H9 (cell line): ENCODE data around the gene PPFIA2. TPM values are rescaled to one million over a fixed set of nuclear protein-coding genes. Genes with fewer than 3 reads are reported as not detected.

Experiments
- DNase-seq: peaks from one replicate; pipeline ENCODE4 v3.0.0-alpha.2; 2017
- H2AFZ ChIP-seq: one replicate; pipeline ENCODE4 v1.6.1; 2013; ENCODE audit warnings: mild to moderate bottlenecking, low read length, control low read depth, moderate library complexity
- H2AK5ac ChIP-seq: 2 replicates; pipeline ENCODE4 v1.6.1; 2013; ENCODE audit warnings: low read length, control low read depth, mixed read lengths; ENCODE audit not compliant: insufficient read length
- H2BK120ac ChIP-seq: one replicate; pipeline ENCODE4 v1.6.1; 2013; ENCODE audit warnings: low read depth, mild to moderate bottlenecking, low read length, control low read depth, inconsistent platforms; ENCODE audit not compliant: poor library complexity, severe bottlenecking
- H2BK12ac ChIP-seq: 2 replicates; pipeline ENCODE4 v1.6.1; 2013; ENCODE audit warnings: low read length, control low read depth, mixed read lengths, low read depth; ENCODE audit not compliant: insufficient read length
- H2BK15ac ChIP-seq: 2 replicates; pipeline ENCODE4 v1.6.1; 2013; ENCODE audit warnings: low read depth, low read length, control low read depth
- H2BK20ac ChIP-seq: one replicate; pipeline ENCODE4 v1.6.1; 2013; ENCODE audit warnings: low read depth, mild to moderate bottlenecking, low read length, control low read depth, inconsistent platforms; ENCODE audit not compliant: poor library complexity, severe bottlenecking
- H2BK5ac ChIP-seq: 2 replicates; pipeline ENCODE4 v1.6.1; 2013; ENCODE audit warnings: low read length, control low read depth, mixed read lengths; ENCODE audit not compliant: insufficient read length
- H3K14ac ChIP-seq: 2 replicates; pipeline ENCODE4 v1.6.1; 2013; ENCODE audit warnings: low read length, control low read depth; ENCODE audit not compliant: insufficient read depth
- H3K18ac ChIP-seq: 2 replicates; pipeline ENCODE4 v1.6.1; 2013; ENCODE audit warnings: low read depth, mild to moderate bottlenecking, mixed read lengths, low read length, control low read depth; ENCODE audit not compliant: insufficient read length
- H3K23ac ChIP-seq: 2 replicates; pipeline ENCODE4 v1.6.1; 2013; ENCODE audit warnings: low read length, control low read depth, mixed read lengths, low read depth; ENCODE audit not compliant: insufficient read length
- H3K23me2 ChIP-seq: 2 replicates; pipeline ENCODE4 v1.6.1; 2013; ENCODE audit warnings: low read depth, mild to moderate bottlenecking, mixed read lengths, low read length, control low read depth; ENCODE audit not compliant: insufficient read length, poor library complexity, severe bottlenecking
- H3K27ac ChIP-seq: 2 replicates; pipeline ENCODE4 v1.5.1; 2013; ENCODE audit warnings: low read length, control low read depth, mixed read lengths, low read depth; ENCODE audit not compliant: insufficient read length
- H3K27me3 ChIP-seq: 2 replicates; pipeline ENCODE4 v1.6.1; 2013; ENCODE audit warnings: low read length, control low read depth, inconsistent platforms; ENCODE audit not compliant: insufficient read depth
- H3K4ac ChIP-seq: 2 replicates; pipeline ENCODE4 v1.6.1; 2013; ENCODE audit warnings: low read depth, mild to moderate bottlenecking, control low read depth, inconsistent platforms, low read length, moderate library complexity
- H3K4me1 ChIP-seq: 2 replicates; pipeline ENCODE4 v1.6.1; 2013; ENCODE audit warnings: low read length, control low read depth, inconsistent platforms; ENCODE audit not compliant: insufficient read depth
- H3K4me2 ChIP-seq: 2 replicates; pipeline ENCODE4 v1.6.1; 2013; ENCODE audit warnings: low read length, control low read depth, mixed read lengths; ENCODE audit not compliant: insufficient read length, insufficient read depth
- H3K56ac ChIP-seq: 2 replicates; pipeline ENCODE4 v1.6.1; 2013; ENCODE audit warnings: low read depth, mild to moderate bottlenecking, mixed read lengths, low read length, control low read depth; ENCODE audit not compliant: insufficient read length
- H3K79me1 ChIP-seq: 2 replicates; pipeline ENCODE4 v1.6.1; 2013; ENCODE audit warnings: low read depth, mild to moderate bottlenecking, moderate library complexity, low read length, control low read depth, inconsistent platforms; ENCODE audit not compliant: insufficient read depth, poor library complexity, severe bottlenecking
- H3K79me2 ChIP-seq: 2 replicates; pipeline ENCODE4 v1.6.1; 2013; ENCODE audit warnings: low read length, control low read depth, inconsistent platforms; ENCODE audit not compliant: insufficient read depth
- H3K9ac ChIP-seq: 2 replicates; pipeline ENCODE4 v1.6.1; 2013; ENCODE audit warnings: low read length, control low read depth, mixed read lengths; ENCODE audit not compliant: insufficient read length; ENCODE audit errors: extremely low read depth
- H3K9me3 ChIP-seq: one replicate; pipeline ENCODE4 v1.6.1; 2013; ENCODE audit warnings: low read depth, low read length, inconsistent platforms; ENCODE audit not compliant: control insufficient read depth
- H3T11ph ChIP-seq: one replicate; pipeline ENCODE4 v1.6.1; 2013; ENCODE audit warnings: mild to moderate bottlenecking, low read length, control low read depth, inconsistent platforms
- H4K20me1 ChIP-seq: one replicate; pipeline ENCODE4 v1.6.1; 2013; ENCODE audit not compliant: control insufficient read depth, insufficient read length, insufficient read depth
- H4K5ac ChIP-seq: 2 replicates; pipeline ENCODE4 v1.6.1; 2013; ENCODE audit warnings: low read depth, mild to moderate bottlenecking, mixed read lengths, low read length, control low read depth; ENCODE audit not compliant: insufficient read length
- H4K8ac ChIP-seq: replicated peaks from 2 replicates; pipeline ENCODE4 v1.6.1; 2013; ENCODE audit warnings: low read length, control low read depth, mixed read lengths, low read depth; ENCODE audit not compliant: insufficient read length
- H4K91ac ChIP-seq: 2 replicates; pipeline ENCODE4 v1.6.1; 2013; ENCODE audit warnings: low read depth, mild to moderate bottlenecking, moderate library complexity, mixed read lengths, low read length, control low read depth; ENCODE audit not compliant: insufficient read length
- H3K27ac Mint-ChIP-seq, 3 experiments: 2 replicates in 2 of 3; 3 replicates in 1 of 3; pipeline ENCODE4 v1.8.0; 2020 to 2021; ENCODE audit warnings: mixed read lengths in 3 of 3, mild to moderate bottlenecking in 1 of 3, moderate library complexity in 1 of 3
- H3K27me3 Mint-ChIP-seq: 2 replicates; pipeline ENCODE4 v1.8.0; 2021; ENCODE audit warnings: low read depth, mild to moderate bottlenecking, moderate library complexity, mixed read lengths
- H3K36me3 Mint-ChIP-seq, 3 experiments: 2 replicates in 2 of 3; 3 replicates in 1 of 3; pipeline ENCODE4 v1.8.0; 2020 to 2021; ENCODE audit warnings: low read depth in 3 of 3, mixed read lengths in 3 of 3; ENCODE audit not compliant: insufficient read depth in 1 of 3
- H3K4me1 Mint-ChIP-seq, 2 experiments: 2 replicates each; pipeline ENCODE4 v1.8.0; 2020; ENCODE audit warnings: mixed read lengths in 2 of 2
- H3K4me3 Mint-ChIP-seq, 2 experiments: 2 replicates in 1 of 2; 3 replicates in 1 of 2; pipeline ENCODE4 v1.8.0; 2020 to 2021; ENCODE audit warnings: mild to moderate bottlenecking in 2 of 2, mixed read lengths in 2 of 2, moderate library complexity in 1 of 2
- H3K9me3 Mint-ChIP-seq, 2 experiments: 2 replicates in 1 of 2; 3 replicates in 1 of 2; pipeline ENCODE4 v1.8.0; 2020; ENCODE audit warnings: mild to moderate bottlenecking in 2 of 2, mixed read lengths in 2 of 2, moderate library complexity in 1 of 2
- WGBS: extraction: QIAGEN DNeasy Blood & Tissue Kit; methylation state at CpG from one replicate; pipeline ENCODE4 v1.1.7; 2013; ENCODE audit warnings: missing lambda C conversion rate, low lambda C conversion rate, mixed read lengths; ENCODE audit not compliant: insufficient read length; ENCODE audit errors: extremely low coverage; 5-methylcytosine and 5-hydroxymethylcytosine counted together
- total RNA-seq: library from RNA; stranded (reverse); gene quantifications from 2 replicates; pipeline ENCODE4 v1.2.1, GENCODE V29; 2021
- TF ChIP-seq, protein P1 (sequence below): fragments of 200-600 bp; sonication (generic); conservative IDR thresholded peaks from 3 replicates; pipeline ENCODE4 v1.8.0; 2021; ENCODE audit warnings: antibody characterized with exemption, mild to moderate bottlenecking

The PPFIA2 gene
- total RNA-seq, 1 experiment from 2014 or later: 1.3 TPM

DNA sequence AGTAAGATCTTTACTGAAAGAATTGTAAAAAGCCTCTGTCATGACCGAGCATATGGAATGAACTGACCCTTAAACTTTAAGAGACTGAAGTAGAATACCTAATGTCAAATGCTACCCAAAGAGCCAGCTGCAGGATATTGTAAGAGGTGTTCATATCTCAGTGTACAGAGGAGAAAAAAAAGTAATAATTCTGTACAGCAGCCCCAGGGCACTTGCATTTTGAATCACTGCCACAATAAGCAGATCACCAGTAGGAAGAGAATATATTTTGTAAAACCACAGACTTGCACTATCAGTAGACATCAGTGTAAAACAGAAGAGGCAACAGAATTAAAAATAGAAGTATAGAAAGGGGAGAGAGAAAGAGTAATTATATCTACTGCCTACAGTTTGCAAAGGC is 162.6 kb downstream of the PPFIA2 start:
- Histone ChIP-seq H4K20me1 (no peaks in the 10 kb centered on the region), H2BK5ac (no peak overlapping the region), H3K79me1 (no peaks in the 10 kb centered on the region), H3K4me1 (no peaks in the 10 kb centered on the region), H3K4ac (no peak overlapping the region), H3K4me2 (no peak overlapping the region), H3K9ac (no peak overlapping the region), H3K27ac (no peak overlapping the region), H3K23ac (no peak overlapping the region), H2AK5ac (no peak overlapping the region), H3T11ph (no peak overlapping the region), H2BK15ac (no peak overlapping the region), H4K8ac (no peak overlapping the region), H3K18ac (no peak overlapping the region), H3K27me3 (no peaks in the 10 kb centered on the region), H2BK120ac (no peak overlapping the region), H2BK20ac (no peak overlapping the region), H3K79me2 (no peaks in the 10 kb centered on the region), H2BK12ac (no peak overlapping the region), H3K23me2 (no peaks in the 10 kb centered on the region), H4K5ac (no peak overlapping the region), H4K91ac (no peak overlapping the region), H3K14ac (no peak overlapping the region), H2AFZ (no peak overlapping the region), H3K9me3 (no peaks in the 10 kb centered on the region), H3K56ac (no peak overlapping the region)
- peaks cover 6 to 8% of the 10 kb centered on the region in 2 experiments; a peak in 3 of 5 replicates for H3K9me3 Mint-ChIP-seq
- no peak overlapping the region for H3K27ac Mint-ChIP-seq
- H3K27me3 Mint-ChIP-seq: no peaks in the 10 kb centered on the region
- H3K4me1 Mint-ChIP-seq: no peaks in the 10 kb centered on the region
- H3K4me3 Mint-ChIP-seq: no peak overlapping the region
- DNase-seq: no peak
- TF ChIP-seq, protein P1, sequence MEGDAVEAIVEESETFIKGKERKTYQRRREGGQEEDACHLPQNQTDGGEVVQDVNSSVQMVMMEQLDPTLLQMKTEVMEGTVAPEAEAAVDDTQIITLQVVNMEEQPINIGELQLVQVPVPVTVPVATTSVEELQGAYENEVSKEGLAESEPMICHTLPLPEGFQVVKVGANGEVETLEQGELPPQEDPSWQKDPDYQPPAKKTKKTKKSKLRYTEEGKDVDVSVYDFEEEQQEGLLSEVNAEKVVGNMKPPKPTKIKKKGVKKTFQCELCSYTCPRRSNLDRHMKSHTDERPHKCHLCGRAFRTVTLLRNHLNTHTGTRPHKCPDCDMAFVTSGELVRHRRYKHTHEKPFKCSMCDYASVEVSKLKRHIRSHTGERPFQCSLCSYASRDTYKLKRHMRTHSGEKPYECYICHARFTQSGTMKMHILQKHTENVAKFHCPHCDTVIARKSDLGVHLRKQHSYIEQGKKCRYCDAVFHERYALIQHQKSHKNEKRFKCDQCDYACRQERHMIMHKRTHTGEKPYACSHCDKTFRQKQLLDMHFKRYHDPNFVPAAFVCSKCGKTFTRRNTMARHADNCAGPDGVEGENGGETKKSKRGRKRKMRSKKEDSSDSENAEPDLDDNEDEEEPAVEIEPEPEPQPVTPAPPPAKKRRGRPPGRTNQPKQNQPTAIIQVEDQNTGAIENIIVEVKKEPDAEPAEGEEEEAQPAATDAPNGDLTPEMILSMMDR: no peak
- H3K36me3 Mint-ChIP-seq: peaks cover 0 to 6% (median 5%) of the 10 kb centered on the region in 3 experiments; a peak in 2 of 7 replicates
- no CpG with 5 or more reads among the region's 1 CpG for WGBS
